Neural cell (in vitro differentiated cells): Measurements from ENCODE around the gene NUDT7. TPM values are rescaled to one million over a fixed set of nuclear protein-coding genes. Genes with fewer than 3 reads are reported as not detected.

ENCODE experiments used
- H2AFZ ChIP-seq: fragments of 200-600, 300-800 bp; sonication (generic), shearing (Covaris generic); 2 replicates; pipeline ENCODE4 v1.6.0; 2014; ENCODE audit warnings: low read depth, mild to moderate bottlenecking, antibody characterized with exemption, low read length, moderate library complexity
- H3F3A ChIP-seq: fragments of 200-600 bp; shearing (Covaris generic); 2 replicates; pipeline ENCODE4 v1.6.1; 2016; ENCODE audit warnings: mild to moderate bottlenecking, moderate library complexity, mixed read lengths, antibody characterized with exemption, low read length; ENCODE audit not compliant: insufficient read depth, poor library complexity, severe bottlenecking
- H3K27ac ChIP-seq: fragments of 200-600, 300-800 bp; sonication (generic), shearing (Covaris generic); 2 replicates; pipeline ENCODE4 v1.5.1; 2014; ENCODE audit warnings: mild to moderate bottlenecking, low read length, moderate library complexity
- H3K27me3 ChIP-seq: fragments of 300-800, 200-600 bp; sonication (generic), shearing (Covaris generic); 2 replicates; pipeline ENCODE4 v1.6.0; 2014; ENCODE audit warnings: mild to moderate bottlenecking, low read depth, low read length, moderate library complexity; ENCODE audit not compliant: insufficient read depth
- H3K36me3 ChIP-seq: fragments of 300-800, 200-600 bp; sonication (generic), shearing (Covaris generic); 2 replicates; pipeline ENCODE4 v1.5.1; 2014; ENCODE audit warnings: mild to moderate bottlenecking, antibody characterized with exemption, low read length, moderate library complexity; ENCODE audit not compliant: insufficient read depth
- H3K4me2 ChIP-seq: fragments of 300-800, 200-600 bp; sonication (generic), shearing (Covaris generic); 2 replicates; pipeline ENCODE4 v1.6.0; 2014; ENCODE audit warnings: mild to moderate bottlenecking, low read length
- H3K4me3 ChIP-seq: fragments of 300-800, 200-600 bp; sonication (generic), shearing (Covaris generic); 2 replicates; pipeline ENCODE4 v1.5.1; 2014; ENCODE audit warnings: mild to moderate bottlenecking, low read length, moderate library complexity
- H3K79me2 ChIP-seq: fragments of 200-600 bp; shearing (Covaris generic); replicated peaks from 2 replicates; pipeline ENCODE4 v1.6.0; 2014; ENCODE audit warnings: mild to moderate bottlenecking, low read length, moderate library complexity; ENCODE audit not compliant: insufficient read depth
- H3K9ac ChIP-seq: fragments of 300-800, 200-600 bp; sonication (generic), shearing (Covaris generic); 2 replicates; pipeline ENCODE4 v1.6.1; 2016; ENCODE audit warnings: mild to moderate bottlenecking, low read length, mixed read lengths
- H3K9me2 ChIP-seq: fragments of 200-600 bp; shearing (Covaris generic); 2 replicates; pipeline ENCODE4 v1.6.1; 2016; ENCODE audit warnings: mild to moderate bottlenecking, low read length, mixed read lengths; ENCODE audit not compliant: insufficient read depth
- H3K9me3 ChIP-seq: fragments of 200-600, 300-800 bp; sonication (generic), shearing (Covaris generic); 2 replicates; pipeline ENCODE4 v1.6.1; 2016; ENCODE audit warnings: mild to moderate bottlenecking, mixed run types, low read length, moderate library complexity, mixed read lengths
- H4K20me1 ChIP-seq: fragments of 200-600 bp; shearing (Covaris generic); 2 replicates; pipeline ENCODE4 v1.6.1; 2016; ENCODE audit warnings: mild to moderate bottlenecking, mixed run types; ENCODE audit not compliant: insufficient read depth
- CTCF ChIP-seq: fragments of 450-650 bp; IDR thresholded peaks from 2 replicates; pipeline ENCODE4 v1.5.1; 2014; ENCODE audit warnings: antibody characterized with exemption, mild to moderate bottlenecking, moderate library complexity; ENCODE audit not compliant: poor library complexity, severe bottlenecking
- EP300 ChIP-seq: fragments of 450-650 bp; conservative IDR thresholded peaks from 2 replicates; pipeline ENCODE4 v1.6.1; 2014; ENCODE audit warnings: antibody characterized with exemption, mild to moderate bottlenecking, moderate library complexity; ENCODE audit not compliant: poor library complexity, severe bottlenecking
- EZH2 ChIP-seq: fragments of 200-600, 300-800 bp; shearing (Covaris generic), sonication (generic); IDR thresholded peaks from 2 replicates; pipeline ENCODE4 v1.6.1; 2014; ENCODE audit warnings: antibody characterized with exemption, low read length, borderline replicate concordance, mild to moderate bottlenecking; ENCODE audit not compliant: insufficient read depth, poor library complexity, severe bottlenecking
- POLR2AphosphoS5 ChIP-seq: IDR thresholded peaks from 2 replicates; pipeline ENCODE4 v1.6.1; 2012
- RAD21 ChIP-seq: fragments of 450-650 bp; conservative IDR thresholded peaks from 2 replicates; pipeline ENCODE4 v1.6.1; 2014; ENCODE audit warnings: antibody characterized with exemption, mild to moderate bottlenecking, moderate library complexity
- SMC3 ChIP-seq: fragments of 450-650 bp; conservative IDR thresholded peaks from 2 replicates; pipeline ENCODE4 v1.6.1; 2014; ENCODE audit warnings: antibody characterized with exemption, mild to moderate bottlenecking, moderate library complexity; ENCODE audit not compliant: poor library complexity
- TAF1 ChIP-seq: IDR thresholded peaks from 2 replicates; pipeline ENCODE4 v1.6.1; 2012; ENCODE audit warnings: low read depth
- polyA plus RNA-seq: library from polyadenylated mRNA; depleted of rRNA; stranded (reverse); fragments of >200 nt; gene quantifications from 2 replicates; pipeline ENCODE4 v1.2.3, GENCODE V29; 2014
- TF ChIP-seq, protein P1 (sequence below): IDR thresholded peaks from 2 replicates; pipeline ENCODE4 v1.6.1; 2012; ENCODE audit warnings: borderline replicate concordance

Gene NUDT7
- polyA plus RNA-seq, 1 donor from 2014 or later = 13.9 TPM

GRCh38 chr16:77790009-77790372 is 67.7 kb downstream of the NUDT7 start:
- Histone ChIP-seq H3K27ac (peak overlapping the region; percentile 31), H3K79me2 (peaks cover 39% of the 10 kb centered on the region), H4K20me1 (no peaks in the 10 kb centered on the region), H2AFZ (no peak overlapping the region), H3K9me3 (no peaks in the 10 kb centered on the region), H3K27me3 (no peaks in the 10 kb centered on the region), H3K36me3 (no peaks in the 10 kb centered on the region), H3K4me3 (peak overlapping the region; percentile 98), H3F3A (no peaks in the 10 kb centered on the region), H3K4me2 (peak overlapping the region; percentile 96), H3K9me2 (no peaks in the 10 kb centered on the region), H3K9ac (peak overlapping the region; percentile 77)
- TF ChIP-seq, protein P1, sequence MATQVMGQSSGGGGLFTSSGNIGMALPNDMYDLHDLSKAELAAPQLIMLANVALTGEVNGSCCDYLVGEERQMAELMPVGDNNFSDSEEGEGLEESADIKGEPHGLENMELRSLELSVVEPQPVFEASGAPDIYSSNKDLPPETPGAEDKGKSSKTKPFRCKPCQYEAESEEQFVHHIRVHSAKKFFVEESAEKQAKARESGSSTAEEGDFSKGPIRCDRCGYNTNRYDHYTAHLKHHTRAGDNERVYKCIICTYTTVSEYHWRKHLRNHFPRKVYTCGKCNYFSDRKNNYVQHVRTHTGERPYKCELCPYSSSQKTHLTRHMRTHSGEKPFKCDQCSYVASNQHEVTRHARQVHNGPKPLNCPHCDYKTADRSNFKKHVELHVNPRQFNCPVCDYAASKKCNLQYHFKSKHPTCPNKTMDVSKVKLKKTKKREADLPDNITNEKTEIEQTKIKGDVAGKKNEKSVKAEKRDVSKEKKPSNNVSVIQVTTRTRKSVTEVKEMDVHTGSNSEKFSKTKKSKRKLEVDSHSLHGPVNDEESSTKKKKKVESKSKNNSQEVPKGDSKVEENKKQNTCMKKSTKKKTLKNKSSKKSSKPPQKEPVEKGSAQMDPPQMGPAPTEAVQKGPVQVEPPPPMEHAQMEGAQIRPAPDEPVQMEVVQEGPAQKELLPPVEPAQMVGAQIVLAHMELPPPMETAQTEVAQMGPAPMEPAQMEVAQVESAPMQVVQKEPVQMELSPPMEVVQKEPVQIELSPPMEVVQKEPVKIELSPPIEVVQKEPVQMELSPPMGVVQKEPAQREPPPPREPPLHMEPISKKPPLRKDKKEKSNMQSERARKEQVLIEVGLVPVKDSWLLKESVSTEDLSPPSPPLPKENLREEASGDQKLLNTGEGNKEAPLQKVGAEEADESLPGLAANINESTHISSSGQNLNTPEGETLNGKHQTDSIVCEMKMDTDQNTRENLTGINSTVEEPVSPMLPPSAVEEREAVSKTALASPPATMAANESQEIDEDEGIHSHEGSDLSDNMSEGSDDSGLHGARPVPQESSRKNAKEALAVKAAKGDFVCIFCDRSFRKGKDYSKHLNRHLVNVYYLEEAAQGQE = no peak
- TF ChIP-seq SMC3 (no peak), RAD21 (peak; percentile 17), TAF1 (no peak), EP300 (no peak), CTCF (no peak)

- Histone ChIP-seq H3K27ac (peak overlapping the region; percentile 34), H2AFZ (no peak overlapping the region), H4K20me1 (no peaks in the 10 kb centered on the region), H3K4me2 (peak overlapping the region; percentile 96), H3K9me2 (no peaks in the 10 kb centered on the region), H3K79me2 (peaks cover 39% of the 10 kb centered on the region), H3K36me3 (no peaks in the 10 kb centered on the region), H3F3A (no peaks in the 10 kb centered on the region), H3K9me3 (no peaks in the 10 kb centered on the region), H3K9ac (no peak overlapping the region), H3K4me3 (peak overlapping the region; percentile 98), H3K27me3 (no peaks in the 10 kb centered on the region)
- TF ChIP-seq CTCF (no peak), SMC3 (peak; percentile 24), TAF1 (no peak), POLR2AphosphoS5 (peak; percentile 57), EZH2 (no peak)
- TF ChIP-seq, protein P1 = peak; percentile 42
Measured at GRCh38 chr16:77790912-77791311, 68.6 kb downstream of the NUDT7 start.
